HG03575 (cell line): ENCODE results near the gene ZNF419.
A peak's percentile ranks its signal among the peaks of the same experiment; 100 is the strongest.
"Not testable (repeated sequence)": the region's sequence is repeated elsewhere in the genome, so short reads cannot be mapped to it uniquely, and the experiment has no call there.

ENCODE experiments used
- ATAC-seq: cut with Tn5 transposase; IDR thresholded peaks from one replicate; pipeline ENCODE4 v1.9.1; 2021; ENCODE audit not compliant: unreplicated experiment, insufficient number of reproducible peaks, low FRiP score; ENCODE audit errors: extremely low read depth

Gene ZNF419

GRCh38 chr19:57518021-57518420 is 30.5 kb downstream of the ZNF419 start:
- not testable (repeated sequence) for ATAC-seq

- peak; percentile 50 for ATAC-seq
These were observed 39.8 kb downstream of the ZNF419 start, which contains the start of gene ZNF549 for GRCh38 chr19:57527136-57527881. TSS of gene ZNF549 (plus strand) at chr19:57527356. CDS start at chr19:57527574, 218 bp downstream.

GRCh38 chr19:57537953-57538547 is 50.5 kb downstream of the ZNF419 start:
- ATAC-seq: no peak
